ENCODE results near the gene ACP1.

ACP1 gene

GRCh38 chr2:319059-319600 lies 54.4 kb downstream of the ACP1 start:
- DNase-seq (ENCODE audit: insufficient read length) = no peak
- no peak for FAIRE-seq
- TF ChIP-seq TAF1 (IDR thresholded peaks at IDR 0.05; ENCODE audit: borderline replicate concordance, low read depth, low read length) = no peak
- no peak for TF ChIP-seq POLR2A (IDR thresholded peaks at IDR 0.05; ENCODE audit: low read depth, low read length)
- TF ChIP-seq POLR2AphosphoS5 (IDR thresholded peaks at IDR 0.05; ENCODE audit: low read depth, low read length) = no peak

GRCh38 chr2:320561-320960 lies 55.8 kb downstream of the ACP1 start:
- DNase-seq (ENCODE audit: insufficient read length) (no peak), FAIRE-seq (no peak)
- TF ChIP-seq POLR2AphosphoS5 (IDR thresholded peaks at IDR 0.05; ENCODE audit: low read depth, low read length) (no peak), POLR2A (IDR thresholded peaks at IDR 0.05; ENCODE audit: low read depth, low read length) (no peak)

GRCh38 chr2:322326-322725 lies 57.6 kb downstream of the ACP1 start:
- no peak for TF ChIP-seq POLR2A (IDR thresholded peaks at IDR 0.05; ENCODE audit: low read depth, low read length)
- no peak for TF ChIP-seq TAF1 (IDR thresholded peaks at IDR 0.05; ENCODE audit: borderline replicate concordance, low read depth, low read length)
- TF ChIP-seq POLR2AphosphoS5 (IDR thresholded peaks at IDR 0.05; ENCODE audit: low read depth, low read length) = no peak
- DNase-seq (ENCODE audit: insufficient read length) (no peak), FAIRE-seq (no peak)

GRCh38 chr2:323035-323434 lies 58.3 kb downstream of the ACP1 start:
- DNase-seq (ENCODE audit: insufficient read length) (no peak), FAIRE-seq (no peak)
- TF ChIP-seq POLR2AphosphoS5 (IDR thresholded peaks at IDR 0.05; ENCODE audit: low read depth, low read length) = no peak
- no peak for TF ChIP-seq POLR2A (IDR thresholded peaks at IDR 0.05; ENCODE audit: low read depth, low read length)
- no peak for TF ChIP-seq TAF1 (IDR thresholded peaks at IDR 0.05; ENCODE audit: borderline replicate concordance, low read depth, low read length)

All from GM12892 (cell line).